Hindlimb muscle (tissue), 1 donor: ENCODE results near the gene MLPH. TPM values are rescaled to one million over a fixed set of nuclear protein-coding genes. Genes with fewer than 3 reads are reported as not detected.

Experiments used
- DNase-seq: peaks from one replicate; pipeline ENCODE4 v3.0.0-alpha.2; 2013
- polyA plus RNA-seq: library from polyadenylated mRNA; unstranded; fragments of 120-200 nt; gene quantifications from one replicate; pipeline ENCODE4 v1.2.1, GENCODE V29; 2013; ENCODE audit not compliant: insufficient read length

MLPH gene
- polyA plus RNA-seq, 1 donor = 0.85 TPM

GRCh38 chr2:237571551-237571950, 84.5 kb downstream of the MLPH start:
- no peak for DNase-seq

- DNase-seq = peak; percentile 89
Observed at GRCh38 chr2:237572021-237572741, 85.1 kb downstream of the MLPH start.

- no peak for DNase-seq
Observed at GRCh38 chr2:237572742-237573101, 85.7 kb downstream of the MLPH start.

- DNase-seq = no peak
Observed at GRCh38 chr2:237573721-237574415, 86.8 kb downstream of the MLPH start.

- no peak for DNase-seq
Observed at GRCh38 chr2:237574467-237574866, 87.4 kb downstream of the MLPH start.

GRCh38 chr2:237574894-237575868, 88.1 kb downstream of the MLPH start:
- peak; percentile 38 for DNase-seq

- no peak for DNase-seq
Observed at GRCh38 chr2:237575869-237576862, 89.1 kb downstream of the MLPH start.

GRCh38 chr2:237576974-237577373, 89.9 kb downstream of the MLPH start:
- DNase-seq = no peak

GRCh38 chr2:237577458-237577857, 90.4 kb downstream of the MLPH start:
- no peak for DNase-seq

- DNase-seq = no peak
Observed at GRCh38 chr2:237577956-237578870, 91.2 kb downstream of the MLPH start.

- no peak for DNase-seq
Observed at GRCh38 chr2:237581326-237581725, 94.3 kb downstream of the MLPH start.

GRCh38 chr2:237581751-237582746, 95.0 kb downstream of the MLPH start:
- peak; percentile 77 for DNase-seq

- DNase-seq = no peak
Observed at GRCh38 chr2:237583385-237584295, 96.6 kb downstream of the MLPH start.

- no peak for DNase-seq
Observed at GRCh38 chr2:237585590-237586221, 98.7 kb downstream of the MLPH start.

- DNase-seq = no peak
Observed at GRCh38 chr2:237588044-237588696, 101.1 kb downstream of the MLPH start.

- DNase-seq = no peak
Observed at GRCh38 chr2:237590272-237591140, 103.5 kb downstream of the MLPH start, which contains the start of gene RAB17. TSS of gene RAB17 (minus strand) at chr2:237590734. CDS start at chr2:237586154, 4,580 bp downstream.
